Endodermal cell (in vitro differentiated cells): Measurements from ENCODE around the gene MALAT1. TPM values are rescaled to one million over a fixed set of nuclear protein-coding genes. Genes with fewer than 3 reads are reported as not detected.

Source experiments
- DNase-seq: peaks from one replicate; pipeline ENCODE4 v3.0.0-alpha.2; 2017
- H3K27ac ChIP-seq: 2 replicates; pipeline ENCODE4 v1.5.1; 2013; ENCODE audit warnings: mild to moderate bottlenecking, low read depth, low read length, moderate library complexity
- H3K27me3 ChIP-seq: 2 replicates; pipeline ENCODE4 v1.6.1; 2013; ENCODE audit warnings: mild to moderate bottlenecking, low read length, moderate library complexity; ENCODE audit not compliant: insufficient read depth, control insufficient read depth, poor library complexity, severe bottlenecking
- H3K36me3 ChIP-seq: 2 replicates; pipeline ENCODE4 v1.7.0; 2013; ENCODE audit warnings: mild to moderate bottlenecking, low read length, moderate library complexity; ENCODE audit not compliant: control insufficient read depth, insufficient read depth
- H3K4me1 ChIP-seq: one replicate; pipeline ENCODE4 v1.7.0; 2013; ENCODE audit warnings: low read length; ENCODE audit not compliant: control insufficient read depth, insufficient read depth
- H3K4me3 ChIP-seq: 2 replicates; pipeline ENCODE4 v1.5.1; 2013; ENCODE audit warnings: mild to moderate bottlenecking, low read length, moderate library complexity
- H3K9ac ChIP-seq: 2 replicates; pipeline ENCODE4 v1.6.1; 2013; ENCODE audit warnings: mild to moderate bottlenecking, low read length, moderate library complexity; ENCODE audit not compliant: poor library complexity, severe bottlenecking; ENCODE audit errors: extremely low read depth
- H3K9me3 ChIP-seq: 2 replicates; pipeline ENCODE4 v1.6.1; 2013; ENCODE audit warnings: mild to moderate bottlenecking, low read length, moderate library complexity; ENCODE audit not compliant: control insufficient read depth
- H3K27ac Mint-ChIP-seq: 2 replicates; pipeline ENCODE4 v1.8.0; 2020; ENCODE audit warnings: mixed read lengths
- H3K27me3 Mint-ChIP-seq: 2 replicates; pipeline ENCODE4 v1.8.0; 2021; ENCODE audit warnings: mild to moderate bottlenecking, mixed read lengths; ENCODE audit not compliant: insufficient read depth
- H3K36me3 Mint-ChIP-seq: 2 replicates; pipeline ENCODE4 v1.8.0; 2020; ENCODE audit warnings: low read depth, mixed read lengths
- H3K4me1 Mint-ChIP-seq: 2 replicates; pipeline ENCODE4 v1.8.0; 2020; ENCODE audit warnings: mixed read lengths
- H3K4me3 Mint-ChIP-seq: 2 replicates; pipeline ENCODE4 v1.8.0; 2020; ENCODE audit warnings: mild to moderate bottlenecking, moderate library complexity, mixed read lengths
- H3K9me3 Mint-ChIP-seq: 2 replicates; pipeline ENCODE4 v1.8.0; 2020; ENCODE audit warnings: mild to moderate bottlenecking, mixed read lengths
- WGBS, 2 experiments: methylation state at CpG; one replicate each; pipeline versions ENCODE4 v1.1.5 to v1.1.7; 2013; ENCODE audit warnings: missing lambda C conversion rate in 2 of 2, mixed read lengths in 1 of 2; ENCODE audit not compliant: insufficient coverage in 1 of 2, insufficient read length in 1 of 2; 5-methylcytosine and 5-hydroxymethylcytosine counted together
- total RNA-seq, 2 donors: library from RNA; stranded (reverse); fragmentation: NEBNext Ultra II Directional in 1 of 2; extraction: Animal tissue kit (Norgen Biotek cat#: 25700) in 1 of 2; gene quantifications; 2 replicates in 1 of 2; 3 replicates in 1 of 2; pipeline ENCODE4 v1.2.1, GENCODE V29; 2021
- TF ChIP-seq, protein P1 (sequence below): fragments of 200-600 bp; sonication (generic); conservative IDR thresholded peaks from 2 replicates; pipeline ENCODE4 v1.5.0; 2021; ENCODE audit warnings: antibody characterized with exemption, mild to moderate bottlenecking

Gene MALAT1
- total RNA-seq, 2 donors from 2014 or later = 5,233 to 6,894 TPM

DNA sequence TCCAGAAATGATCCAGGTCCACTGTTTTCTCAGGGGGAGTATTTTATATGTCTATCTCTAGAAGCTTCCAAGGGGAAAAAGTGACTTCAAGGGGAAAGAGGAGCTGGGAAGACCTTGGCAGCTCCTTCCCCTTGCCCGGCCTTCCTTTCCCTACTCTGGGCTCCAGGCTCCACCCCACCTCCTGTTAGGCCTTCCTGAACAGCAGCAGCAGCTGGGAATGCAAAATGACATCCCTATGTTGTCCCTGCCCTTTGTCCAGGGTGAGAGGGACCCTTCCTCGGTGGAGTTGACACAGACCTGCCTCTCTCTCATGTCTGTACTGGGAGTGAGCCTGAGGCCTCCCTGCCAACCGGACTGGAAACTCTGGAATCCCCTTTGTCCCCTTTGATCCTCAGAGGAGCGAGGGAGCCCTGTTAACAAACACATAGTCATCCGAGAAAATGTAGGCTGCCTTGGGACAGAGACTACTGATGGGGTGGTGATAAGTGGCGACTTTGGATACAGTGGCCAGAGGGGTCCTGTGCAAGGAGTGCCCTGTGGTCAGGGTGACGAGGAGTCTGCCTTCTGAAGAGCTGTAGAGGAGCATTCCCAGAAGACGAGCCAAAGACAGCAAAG, 9.0 kb upstream of the MALAT1 start:
- peak overlapping the region; percentile 28 for H3K4me3 ChIP-seq
- 67 to 79% methylated on average over 5 to 8 of the region's 8 CpGs for WGBS, 2 experiments
- no peaks in the 10 kb centered on the region for H3K36me3 Mint-ChIP-seq

DNA sequence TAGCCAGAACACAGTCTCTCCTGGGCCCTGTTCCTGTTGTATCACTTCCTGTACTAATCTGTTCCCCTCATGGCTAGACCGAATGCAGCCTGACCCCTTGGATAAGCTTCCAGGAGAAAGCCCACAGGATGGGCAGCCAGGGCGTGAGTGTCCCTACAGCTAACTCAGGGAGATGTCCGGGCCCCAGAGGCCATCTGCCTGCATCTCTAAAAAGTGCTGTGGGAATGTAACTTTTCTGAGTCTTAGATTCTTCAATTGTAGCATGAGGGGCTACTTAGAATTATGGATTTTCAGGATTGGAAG, 7.7 kb upstream of the MALAT1 start:
- Histone ChIP-seq H3K4me1 (peaks cover 40% of the 10 kb centered on the region), H3K9me3 (no peaks in the 10 kb centered on the region), H3K27me3 (peaks cover 9% of the 10 kb centered on the region), H3K4me3 (no peak overlapping the region), H3K9ac (no peak overlapping the region), H3K36me3 (no peaks in the 10 kb centered on the region), H3K27ac (peak overlapping the region; percentile 27)
- H3K27me3 Mint-ChIP-seq = peaks cover 1% of the 10 kb centered on the region
- WGBS, 2 experiments = 77 to 93% methylated on average over 3 of the region's 3 CpGs
- TF ChIP-seq, protein P1, sequence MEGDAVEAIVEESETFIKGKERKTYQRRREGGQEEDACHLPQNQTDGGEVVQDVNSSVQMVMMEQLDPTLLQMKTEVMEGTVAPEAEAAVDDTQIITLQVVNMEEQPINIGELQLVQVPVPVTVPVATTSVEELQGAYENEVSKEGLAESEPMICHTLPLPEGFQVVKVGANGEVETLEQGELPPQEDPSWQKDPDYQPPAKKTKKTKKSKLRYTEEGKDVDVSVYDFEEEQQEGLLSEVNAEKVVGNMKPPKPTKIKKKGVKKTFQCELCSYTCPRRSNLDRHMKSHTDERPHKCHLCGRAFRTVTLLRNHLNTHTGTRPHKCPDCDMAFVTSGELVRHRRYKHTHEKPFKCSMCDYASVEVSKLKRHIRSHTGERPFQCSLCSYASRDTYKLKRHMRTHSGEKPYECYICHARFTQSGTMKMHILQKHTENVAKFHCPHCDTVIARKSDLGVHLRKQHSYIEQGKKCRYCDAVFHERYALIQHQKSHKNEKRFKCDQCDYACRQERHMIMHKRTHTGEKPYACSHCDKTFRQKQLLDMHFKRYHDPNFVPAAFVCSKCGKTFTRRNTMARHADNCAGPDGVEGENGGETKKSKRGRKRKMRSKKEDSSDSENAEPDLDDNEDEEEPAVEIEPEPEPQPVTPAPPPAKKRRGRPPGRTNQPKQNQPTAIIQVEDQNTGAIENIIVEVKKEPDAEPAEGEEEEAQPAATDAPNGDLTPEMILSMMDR = no peak
- no peaks in the 10 kb centered on the region for H3K9me3 Mint-ChIP-seq
- H3K27ac Mint-ChIP-seq = peak overlapping the region; percentile 93
- no peak for DNase-seq
- peaks cover 67% of the 10 kb centered on the region for H3K4me1 Mint-ChIP-seq
- no peaks in the 10 kb centered on the region for H3K36me3 Mint-ChIP-seq
- H3K4me3 Mint-ChIP-seq = no peak overlapping the region

More for the DNA sequence above, 9.0 kb upstream of the MALAT1 start:
- Histone ChIP-seq H3K27me3 (peaks cover 22% of the 10 kb centered on the region), H3K4me1 (peaks cover 40% of the 10 kb centered on the region), H3K9me3 (no peaks in the 10 kb centered on the region), H3K27ac (peak overlapping the region; percentile 97), H3K36me3 (no peaks in the 10 kb centered on the region), H3K9ac (peak overlapping the region; percentile 9)
- TF ChIP-seq, protein P1 = no peak
- DNase-seq = peak; percentile 71
- H3K4me3 Mint-ChIP-seq = no peak overlapping the region
- H3K27ac Mint-ChIP-seq = peak overlapping the region; percentile 92
- no peaks in the 10 kb centered on the region for H3K9me3 Mint-ChIP-seq
- peaks cover 72% of the 10 kb centered on the region for H3K4me1 Mint-ChIP-seq
- H3K27me3 Mint-ChIP-seq = peaks cover 8% of the 10 kb centered on the region

DNA sequence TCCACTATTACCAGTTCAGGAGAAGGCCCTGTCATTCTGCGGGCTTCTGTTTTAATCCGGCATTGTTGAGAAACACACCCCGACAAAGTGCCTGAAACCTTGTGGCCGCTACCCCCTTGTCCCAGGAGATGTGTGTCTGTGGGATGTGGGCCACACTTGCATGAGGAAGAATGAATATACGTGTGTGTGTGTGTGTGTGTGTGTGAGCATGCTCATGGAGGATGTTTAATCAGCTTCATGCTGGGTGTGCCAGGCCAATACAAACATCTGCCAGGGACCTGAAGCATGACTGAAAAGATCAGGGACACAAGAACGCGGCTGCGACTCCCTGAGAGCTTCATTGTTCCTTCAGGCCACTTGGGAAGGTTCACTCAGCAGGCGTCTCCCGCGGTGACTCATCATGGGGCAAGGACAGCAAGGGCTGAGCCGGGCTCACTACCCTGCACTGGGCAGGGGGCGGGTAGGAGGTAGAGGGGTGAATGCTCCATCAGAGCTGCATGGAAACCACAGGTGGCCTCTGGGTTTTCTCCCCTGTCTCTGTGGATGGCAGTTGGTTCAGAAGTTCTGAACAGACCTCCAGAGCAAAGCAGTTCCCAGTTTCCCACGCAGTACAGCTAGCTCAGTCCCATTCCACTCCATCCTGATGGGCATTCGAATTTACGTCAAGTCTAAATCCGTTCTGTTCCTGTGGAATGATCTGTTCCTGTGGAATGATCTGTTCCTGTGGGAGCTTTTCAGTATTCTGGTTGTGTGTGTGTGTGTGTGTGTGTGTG, 7.0 kb upstream of the MALAT1 start:
- H3K4me3 Mint-ChIP-seq = no peak overlapping the region
- DNase-seq = peak; percentile 93
- no peak overlapping the region for H3K4me3 ChIP-seq

More for the DNA sequence above, 7.0 kb upstream of the MALAT1 start:
- Histone ChIP-seq H3K27me3 (peaks cover 2% of the 10 kb centered on the region), H3K27ac (peak overlapping the region; percentile 27), H3K36me3 (no peaks in the 10 kb centered on the region), H3K9ac (no peak overlapping the region), H3K9me3 (no peaks in the 10 kb centered on the region), H3K4me1 (peaks cover 40% of the 10 kb centered on the region)
- 32 to 48% methylated on average over 11 to 17 of the region's 17 CpGs for WGBS, 2 experiments
- no peaks in the 10 kb centered on the region for H3K9me3 Mint-ChIP-seq
- H3K36me3 Mint-ChIP-seq = no peaks in the 10 kb centered on the region
- peaks cover 72% of the 10 kb centered on the region for H3K4me1 Mint-ChIP-seq
- H3K27me3 Mint-ChIP-seq = no peaks in the 10 kb centered on the region
- TF ChIP-seq, protein P1 = no peak
- H3K27ac Mint-ChIP-seq = peak overlapping the region; percentile 93
